Measurements from ENCODE around the gene CTTN. TPM values are rescaled to one million over a fixed set of nuclear protein-coding genes. Genes with fewer than 3 reads are reported as not detected.

CTTN gene
- total and polyA plus RNA-seq, 10 of the 15 experiments (the other 5 are each of a cell fraction or from before 2014, with no cell fraction given), result 1.1 to 37.8 (median 11.8) TPM

DNA sequence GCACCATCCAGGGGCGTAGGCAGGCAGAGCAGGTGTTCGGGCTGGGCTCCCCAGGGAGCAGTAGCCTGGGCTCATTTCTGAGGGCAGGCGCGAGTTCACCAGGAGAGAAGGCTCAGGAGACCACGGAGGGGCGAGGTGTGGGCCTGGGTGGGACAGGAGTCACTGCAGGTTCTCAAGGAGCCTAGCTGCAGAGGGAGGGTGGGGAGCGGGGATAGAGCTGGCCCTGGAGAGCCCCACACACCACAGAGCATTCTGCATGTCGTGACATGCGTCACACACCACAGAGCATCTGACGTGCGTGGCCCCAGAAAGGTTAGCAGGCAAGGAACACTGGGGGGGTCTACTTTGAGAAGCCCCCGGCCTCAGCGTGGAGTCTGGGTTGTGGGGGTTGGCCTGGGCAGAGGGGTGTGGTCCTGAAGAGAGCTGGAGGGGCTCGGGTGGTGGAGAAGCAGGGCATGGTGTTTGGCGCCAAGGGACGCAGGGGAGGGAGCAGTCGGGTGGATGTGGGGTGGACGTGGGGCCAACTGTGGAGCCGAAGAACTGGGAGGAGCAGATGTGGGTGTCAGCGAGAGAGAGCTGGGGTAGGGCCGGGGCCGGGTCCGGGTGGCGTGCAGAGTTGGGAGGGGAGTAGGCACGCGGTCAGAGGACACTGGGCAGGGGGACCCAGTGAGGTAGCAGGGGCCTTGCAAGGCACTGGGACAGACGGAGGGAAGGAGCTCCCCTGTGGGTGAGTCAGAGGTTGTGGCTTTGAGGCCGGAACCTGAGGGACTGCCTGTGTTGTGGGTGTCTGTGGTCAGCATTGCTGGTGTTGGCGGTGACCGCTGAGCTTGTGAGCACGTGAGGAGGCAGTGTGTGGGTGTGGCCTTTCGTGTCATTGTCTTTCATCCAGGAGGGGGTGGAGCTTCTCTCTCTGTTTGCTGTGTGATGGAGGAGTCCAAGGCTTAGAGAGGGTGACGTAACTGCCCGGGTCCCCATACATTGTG, 25.5 kb downstream of the CTTN start (continued):
- TF ChIP-seq, protein P1, sequence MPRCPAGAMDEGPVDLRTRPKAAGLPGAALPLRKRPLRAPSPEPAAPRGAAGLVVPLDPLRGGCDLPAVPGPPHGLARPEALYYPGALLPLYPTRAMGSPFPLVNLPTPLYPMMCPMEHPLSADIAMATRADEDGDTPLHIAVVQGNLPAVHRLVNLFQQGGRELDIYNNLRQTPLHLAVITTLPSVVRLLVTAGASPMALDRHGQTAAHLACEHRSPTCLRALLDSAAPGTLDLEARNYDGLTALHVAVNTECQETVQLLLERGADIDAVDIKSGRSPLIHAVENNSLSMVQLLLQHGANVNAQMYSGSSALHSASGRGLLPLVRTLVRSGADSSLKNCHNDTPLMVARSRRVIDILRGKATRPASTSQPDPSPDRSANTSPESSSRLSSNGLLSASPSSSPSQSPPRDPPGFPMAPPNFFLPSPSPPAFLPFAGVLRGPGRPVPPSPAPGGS (IDR thresholded peaks at IDR 0.05; ENCODE audit: borderline replicate concordance, insufficient read depth, low read depth, low read length, poor library complexity, severe bottlenecking), result peak; percentile 32
- TF ChIP-seq CBFB (IDR thresholded peaks at IDR 0.05; ENCODE audit: low read depth) (peak; percentile 98), HDAC6 (IDR thresholded peaks at IDR 0.05; ENCODE audit: unreplicated experiment) (no peak), RAD51 (IDR thresholded peaks at IDR 0.05) (peak; percentile 46; the same call in 1 of the 2 replicates), ZNF24 (IDR thresholded peaks at IDR 0.05) (no peak), IKZF2 (IDR thresholded peaks at IDR 0.05) (peak; percentile 36 to 54; a peak in 1 of 4 replicates), PAX8 (IDR thresholded peaks at IDR 0.05) (no peak)
- TF ChIP-seq, protein P2, sequence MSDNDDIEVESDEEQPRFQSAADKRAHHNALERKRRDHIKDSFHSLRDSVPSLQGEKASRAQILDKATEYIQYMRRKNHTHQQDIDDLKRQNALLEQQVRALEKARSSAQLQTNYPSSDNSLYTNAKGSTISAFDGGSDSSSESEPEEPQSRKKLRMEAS (IDR thresholded peaks at IDR 0.05; ENCODE audit: low read depth, low read length), result no peak
- TF ChIP-seq, protein P3, sequence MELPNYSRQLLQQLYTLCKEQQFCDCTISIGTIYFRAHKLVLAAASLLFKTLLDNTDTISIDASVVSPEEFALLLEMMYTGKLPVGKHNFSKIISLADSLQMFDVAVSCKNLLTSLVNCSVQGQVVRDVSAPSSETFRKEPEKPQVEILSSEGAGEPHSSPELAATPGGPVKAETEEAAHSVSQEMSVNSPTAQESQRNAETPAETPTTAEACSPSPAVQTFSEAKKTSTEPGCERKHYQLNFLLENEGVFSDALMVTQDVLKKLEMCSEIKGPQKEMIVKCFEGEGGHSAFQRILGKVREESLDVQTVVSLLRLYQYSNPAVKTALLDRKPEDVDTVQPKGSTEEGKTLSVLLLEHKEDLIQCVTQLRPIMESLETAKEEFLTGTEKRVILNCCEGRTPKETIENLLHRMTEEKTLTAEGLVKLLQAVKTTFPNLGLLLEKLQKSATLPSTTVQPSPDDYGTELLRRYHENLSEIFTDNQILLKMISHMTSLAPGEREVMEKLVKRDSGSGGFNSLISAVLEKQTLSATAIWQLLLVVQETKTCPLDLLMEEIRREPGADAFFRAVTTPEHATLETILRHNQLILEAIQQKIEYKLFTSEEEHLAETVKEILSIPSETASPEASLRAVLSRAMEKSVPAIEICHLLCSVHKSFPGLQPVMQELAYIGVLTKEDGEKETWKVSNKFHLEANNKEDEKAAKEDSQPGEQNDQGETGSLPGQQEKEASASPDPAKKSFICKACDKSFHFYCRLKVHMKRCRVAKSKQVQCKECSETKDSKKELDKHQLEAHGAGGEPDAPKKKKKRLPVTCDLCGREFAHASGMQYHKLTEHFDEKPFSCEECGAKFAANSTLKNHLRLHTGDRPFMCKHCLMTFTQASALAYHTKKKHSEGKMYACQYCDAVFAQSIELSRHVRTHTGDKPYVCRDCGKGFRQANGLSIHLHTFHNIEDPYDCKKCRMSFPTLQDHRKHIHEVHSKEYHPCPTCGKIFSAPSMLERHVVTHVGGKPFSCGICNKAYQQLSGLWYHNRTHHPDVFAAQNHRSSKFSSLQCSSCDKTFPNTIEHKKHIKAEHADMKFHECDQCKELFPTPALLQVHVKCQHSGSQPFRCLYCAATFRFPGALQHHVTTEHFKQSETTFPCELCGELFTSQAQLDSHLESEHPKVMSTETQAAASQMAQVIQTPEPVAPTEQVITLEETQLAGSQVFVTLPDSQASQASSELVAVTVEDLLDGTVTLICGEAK (IDR thresholded peaks at IDR 0.05; ENCODE audit: borderline replicate concordance), result no peak
- TF ChIP-seq, protein P4, sequence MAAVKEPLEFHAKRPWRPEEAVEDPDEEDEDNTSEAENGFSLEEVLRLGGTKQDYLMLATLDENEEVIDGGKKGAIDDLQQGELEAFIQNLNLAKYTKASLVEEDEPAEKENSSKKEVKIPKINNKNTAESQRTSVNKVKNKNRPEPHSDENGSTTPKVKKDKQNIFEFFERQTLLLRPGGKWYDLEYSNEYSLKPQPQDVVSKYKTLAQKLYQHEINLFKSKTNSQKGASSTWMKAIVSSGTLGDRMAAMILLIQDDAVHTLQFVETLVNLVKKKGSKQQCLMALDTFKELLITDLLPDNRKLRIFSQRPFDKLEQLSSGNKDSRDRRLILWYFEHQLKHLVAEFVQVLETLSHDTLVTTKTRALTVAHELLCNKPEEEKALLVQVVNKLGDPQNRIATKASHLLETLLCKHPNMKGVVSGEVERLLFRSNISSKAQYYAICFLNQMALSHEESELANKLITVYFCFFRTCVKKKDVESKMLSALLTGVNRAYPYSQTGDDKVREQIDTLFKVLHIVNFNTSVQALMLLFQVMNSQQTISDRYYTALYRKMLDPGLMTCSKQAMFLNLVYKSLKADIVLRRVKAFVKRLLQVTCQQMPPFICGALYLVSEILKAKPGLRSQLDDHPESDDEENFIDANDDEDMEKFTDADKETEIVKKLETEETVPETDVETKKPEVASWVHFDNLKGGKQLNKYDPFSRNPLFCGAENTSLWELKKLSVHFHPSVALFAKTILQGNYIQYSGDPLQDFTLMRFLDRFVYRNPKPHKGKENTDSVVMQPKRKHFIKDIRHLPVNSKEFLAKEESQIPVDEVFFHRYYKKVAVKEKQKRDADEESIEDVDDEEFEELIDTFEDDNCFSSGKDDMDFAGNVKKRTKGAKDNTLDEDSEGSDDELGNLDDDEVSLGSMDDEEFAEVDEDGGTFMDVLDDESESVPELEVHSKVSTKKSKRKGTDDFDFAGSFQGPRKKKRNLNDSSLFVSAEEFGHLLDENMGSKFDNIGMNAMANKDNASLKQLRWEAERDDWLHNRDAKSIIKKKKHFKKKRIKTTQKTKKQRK (IDR thresholded peaks at IDR 0.05; ENCODE audit: low read depth, low read length), result no peak
